Gastrocnemius medialis (tissue), 4 donors: ENCODE results near the gene ZCCHC14. TPM values are rescaled to one million over a fixed set of nuclear protein-coding genes. Genes with fewer than 3 reads are reported as not detected.

Source experiments
- ATAC-seq, 2 donors: fragments of 150-250 bp; one replicate each; pipeline ENCODE4 v1.9.1; 2016
- DNase-seq, 2 donors: peaks; one replicate each; pipeline ENCODE4 v3.0.0-alpha.2; 2019
- H3K27ac ChIP-seq, 4 donors: fragments of 200-600 bp; sonication (generic); 1 replicate in 1 of 4; 2 replicates in 3 of 4; pipeline ENCODE4 v1.5.1; 2016 to 2018; ENCODE audit warnings: mild to moderate bottlenecking in 2 of 4, moderate library complexity in 1 of 4
- H3K27me3 ChIP-seq, 3 donors: fragments of 200-600 bp; sonication (generic) in 2 of 3; 1 replicate in 1 of 3; 2 replicates in 2 of 3; pipeline versions ENCODE4 v1.5.1 to v1.6.0; 2016 to 2019; ENCODE audit warnings: mild to moderate bottlenecking in 1 of 3, moderate library complexity in 1 of 3
- H3K36me3 ChIP-seq, 2 donors: fragments of 200-600 bp; sonication (generic) in 1 of 2; one replicate each; pipeline ENCODE4 v1.5.1; 2017 to 2018
- H3K4me1 ChIP-seq, 2 donors: fragments of 200-600 bp; sonication (generic) in 1 of 2; one replicate each; pipeline ENCODE4 v1.5.1; 2016 to 2017; ENCODE audit warnings: mild to moderate bottlenecking in 2 of 2
- H3K4me3 ChIP-seq, 4 donors: fragments of 200-600 bp; sonication (generic) in 3 of 4; 1 replicate in 1 of 4; 2 replicates in 3 of 4; pipeline ENCODE4 v1.5.1; 2016 to 2019; ENCODE audit warnings: mild to moderate bottlenecking in 2 of 4
- H3K9me3 ChIP-seq, 3 donors: fragments of 200-600 bp; sonication (generic) in 2 of 3; 1 replicate in 1 of 3; 2 replicates in 2 of 3; pipeline ENCODE4 v1.5.1; 2016 to 2019
- POLR2A ChIP-seq, 2 donors: fragments of 450-650 bp; IDR thresholded peaks; one replicate each; pipeline ENCODE4 v1.6.1; 2017; ENCODE audit warnings: antibody characterized with exemption in 2 of 2, mild to moderate bottlenecking in 2 of 2, moderate library complexity in 2 of 2
- in situ Hi-C, 4 donors: fragments of 200-750 bp; cut with MboI; loops; one replicate each; pipeline versions ENCODE4 v1.15.0 to v1.8.0; 2017; ENCODE audit warnings: low sequenced_read_pairs in 4 of 4
- intact Hi-C: fragments of 100-400 bp; cut with DNase I; formaldehyde crosslinking; loops from one replicate; pipeline ENCODE4 v1.15.1; 2023; ENCODE audit warnings: low total_unique reads
- total RNA-seq, 4 donors: library from RNA; depleted of rRNA; stranded (reverse); fragments of >200 nt; gene quantifications; one replicate each; pipeline versions ENCODE4 v1.1.0 to v1.2.3, GENCODE V29; 2016
- TF ChIP-seq, protein P1 (sequence below), 5 experiments: fragments of 450-650 bp in 3 of 5; fragments of 200-600 bp in 2 of 5; sonication (generic) in 2 of 5; IDR thresholded peaks in 4 of 5; conservative IDR thresholded peaks in 1 of 5; 1 replicate in 4 of 5; 2 replicates in 1 of 5; pipeline ENCODE4 v1.5.1; 2016 to 2019; ENCODE audit warnings: antibody characterized with exemption in 5 of 5, mild to moderate bottlenecking in 3 of 5, moderate library complexity in 3 of 5

The ZCCHC14 gene
- total RNA-seq, 4 donors from 2014 or later: 8.9 to 10.7 (median 9.3) TPM

DNA sequence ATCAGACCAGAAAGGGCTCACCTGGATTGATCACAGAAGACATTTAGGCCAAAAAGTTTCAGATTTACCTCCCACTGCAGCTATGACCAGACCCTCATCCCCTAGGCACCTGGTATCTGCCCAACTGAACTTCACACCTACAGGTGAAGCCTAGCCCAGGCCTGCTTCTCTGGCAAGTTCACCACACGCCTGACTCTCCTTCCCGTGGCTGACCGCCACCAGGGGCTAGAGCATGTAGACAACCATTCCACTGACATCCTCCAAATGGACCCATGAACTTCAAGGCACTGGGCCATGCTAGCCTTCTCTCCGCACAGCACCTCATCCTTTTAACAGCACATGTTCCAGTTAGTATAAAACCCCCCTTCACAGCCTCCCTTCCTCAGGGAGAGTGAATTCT lies 18.8 kb downstream of the ZCCHC14 start:
- TF ChIP-seq, protein P1, sequence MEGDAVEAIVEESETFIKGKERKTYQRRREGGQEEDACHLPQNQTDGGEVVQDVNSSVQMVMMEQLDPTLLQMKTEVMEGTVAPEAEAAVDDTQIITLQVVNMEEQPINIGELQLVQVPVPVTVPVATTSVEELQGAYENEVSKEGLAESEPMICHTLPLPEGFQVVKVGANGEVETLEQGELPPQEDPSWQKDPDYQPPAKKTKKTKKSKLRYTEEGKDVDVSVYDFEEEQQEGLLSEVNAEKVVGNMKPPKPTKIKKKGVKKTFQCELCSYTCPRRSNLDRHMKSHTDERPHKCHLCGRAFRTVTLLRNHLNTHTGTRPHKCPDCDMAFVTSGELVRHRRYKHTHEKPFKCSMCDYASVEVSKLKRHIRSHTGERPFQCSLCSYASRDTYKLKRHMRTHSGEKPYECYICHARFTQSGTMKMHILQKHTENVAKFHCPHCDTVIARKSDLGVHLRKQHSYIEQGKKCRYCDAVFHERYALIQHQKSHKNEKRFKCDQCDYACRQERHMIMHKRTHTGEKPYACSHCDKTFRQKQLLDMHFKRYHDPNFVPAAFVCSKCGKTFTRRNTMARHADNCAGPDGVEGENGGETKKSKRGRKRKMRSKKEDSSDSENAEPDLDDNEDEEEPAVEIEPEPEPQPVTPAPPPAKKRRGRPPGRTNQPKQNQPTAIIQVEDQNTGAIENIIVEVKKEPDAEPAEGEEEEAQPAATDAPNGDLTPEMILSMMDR (IDR thresholded peaks at IDR 0.05 in 4 of 5, conservative IDR thresholded peaks at IDR 0.05 in 1 of 5): no peak
- no peak for TF ChIP-seq POLR2A (IDR thresholded peaks at IDR 0.05)

DNA sequence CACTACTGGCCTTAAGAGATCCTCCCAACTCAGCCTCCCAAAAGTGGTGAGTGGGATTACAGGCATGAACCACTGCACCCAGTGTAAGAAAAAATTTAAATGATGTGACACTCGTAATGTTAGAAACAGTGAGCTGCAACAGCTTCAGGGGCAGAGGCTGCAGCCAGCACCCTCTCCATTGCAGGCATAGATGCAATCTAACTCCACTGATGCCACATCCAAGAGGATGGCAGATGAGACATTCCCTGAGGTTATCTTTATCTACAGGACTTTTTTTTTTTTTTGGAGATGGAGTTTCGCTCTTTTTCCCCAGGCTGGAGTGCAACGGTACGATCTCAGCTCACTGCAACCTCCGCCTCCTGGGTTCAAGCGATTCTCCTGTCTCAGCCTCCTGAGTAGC lies 19.9 kb downstream of the ZCCHC14 start:
- intact Hi-C loops: no loop called here
- in situ Hi-C loops: no loop called here
- ATAC-seq: no peak
- H3K4me3 ChIP-seq: no peak overlapping the region
- H3K9me3 ChIP-seq: no peaks in the 10 kb centered on the region
- H3K4me1 ChIP-seq: peaks cover 57 to 61% of the 10 kb centered on the region in 2 donors
- no peak overlapping the region for H3K27ac ChIP-seq
- TF ChIP-seq, protein P1 (IDR thresholded peaks at IDR 0.05 in 4 of 5, conservative IDR thresholded peaks at IDR 0.05 in 1 of 5): no peak
- no peak for TF ChIP-seq POLR2A (IDR thresholded peaks at IDR 0.05)
- no peaks in the 10 kb centered on the region for H3K36me3 ChIP-seq
- H3K27me3 ChIP-seq: no peaks in the 10 kb centered on the region
- DNase-seq: no peak

More for the DNA sequence above, 18.8 kb downstream of the ZCCHC14 start:
- H3K27me3 ChIP-seq: no peaks in the 10 kb centered on the region
- in situ Hi-C loops: no loop called here
- no peak overlapping the region for H3K4me3 ChIP-seq
- peaks cover 53 to 57% of the 10 kb centered on the region in 2 donors for H3K4me1 ChIP-seq
- no peaks in the 10 kb centered on the region for H3K9me3 ChIP-seq
- ATAC-seq (no peak), DNase-seq (no peak)
- H3K36me3 ChIP-seq: no peaks in the 10 kb centered on the region
- intact Hi-C loops: no loop called here
- no peak overlapping the region for H3K27ac ChIP-seq

DNA sequence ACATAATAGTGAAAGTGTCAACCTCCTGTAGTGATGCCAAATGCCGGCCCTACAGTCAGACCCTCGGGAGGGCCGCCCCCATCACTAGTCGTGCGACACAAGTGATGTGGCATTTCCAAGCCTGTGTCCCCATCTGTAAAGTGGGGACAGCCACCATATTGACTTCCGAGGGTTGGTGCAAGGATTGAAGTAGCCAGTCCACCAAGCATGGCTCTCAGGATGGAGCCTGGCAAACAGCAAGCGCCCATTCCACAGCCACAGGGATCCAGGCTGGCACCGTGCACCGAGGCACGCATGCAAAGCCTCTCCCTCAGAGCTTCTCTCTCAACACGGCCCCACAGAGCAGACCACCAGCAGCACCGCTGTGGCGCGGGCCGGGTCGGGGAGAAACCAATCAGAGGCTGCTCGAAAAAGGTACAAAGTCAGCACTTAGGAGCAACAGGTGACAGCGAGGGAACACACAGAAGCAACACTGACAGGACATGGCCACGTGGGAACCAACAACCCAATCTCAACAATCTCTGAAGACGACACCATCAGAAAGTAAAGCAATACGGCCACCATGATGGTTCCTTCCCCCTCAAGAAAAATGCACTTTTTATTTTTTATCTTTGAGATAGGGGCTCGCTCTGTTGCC lies 20.6 kb downstream of the ZCCHC14 start:
- Histone ChIP-seq H3K4me3 (no peak overlapping the region), H3K9me3 (no peaks in the 10 kb centered on the region), H3K4me1 (peaks cover 55 to 57% of the 10 kb centered on the region in 2 donors), H3K27me3 (no peaks in the 10 kb centered on the region), H3K36me3 (no peaks in the 10 kb centered on the region), H3K27ac (no peak overlapping the region)
- intact Hi-C loops: no loop called here
- no peak for TF ChIP-seq POLR2A (IDR thresholded peaks at IDR 0.05)
- TF ChIP-seq, protein P1 (IDR thresholded peaks at IDR 0.05 in 4 of 5, conservative IDR thresholded peaks at IDR 0.05 in 1 of 5): no peak
- DNase-seq (no peak), ATAC-seq (no peak)
- in situ Hi-C loops: no loop called here

DNA sequence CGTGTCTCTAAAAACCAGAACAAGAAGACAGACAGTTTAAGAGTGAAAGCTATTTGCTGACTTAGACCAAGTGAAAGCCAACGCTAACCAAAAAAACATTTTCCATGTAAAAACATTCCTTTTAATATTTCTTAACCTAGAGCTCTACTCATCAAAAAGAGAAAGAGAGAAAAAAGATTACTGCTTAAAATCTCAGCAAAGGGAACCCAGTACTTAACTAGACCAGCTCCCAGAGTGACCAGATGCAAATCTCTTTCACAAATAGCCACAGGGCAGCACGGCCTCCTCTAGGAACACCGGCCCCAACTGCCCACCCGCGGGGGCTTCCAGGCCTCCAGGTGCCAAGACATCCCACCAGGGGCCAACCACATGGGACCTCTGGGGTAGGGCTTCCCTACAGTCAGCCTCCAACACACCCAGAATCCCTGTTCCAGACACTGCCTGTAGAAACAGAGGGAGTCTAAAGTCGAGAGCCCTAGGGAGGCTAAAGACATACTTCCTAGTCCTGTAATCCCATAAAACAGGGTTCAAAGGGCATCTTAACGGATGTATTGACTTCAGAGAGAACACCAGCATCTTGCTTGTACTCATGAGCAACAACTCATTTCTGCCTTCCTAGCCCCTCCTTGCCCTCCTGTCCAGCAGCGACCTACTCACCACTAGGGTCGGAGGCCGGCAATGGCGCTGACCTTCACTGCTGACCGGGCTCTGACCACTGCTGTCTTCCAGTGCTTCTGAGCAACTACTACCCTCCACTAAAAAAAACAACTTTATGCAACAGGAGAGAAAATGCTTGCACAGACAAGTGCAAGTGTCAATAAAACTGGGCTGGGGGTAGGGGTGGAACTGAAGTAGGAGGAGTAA lies 21.3 kb downstream of the ZCCHC14 start:
- TF ChIP-seq POLR2A (IDR thresholded peaks at IDR 0.05): no peak
- TF ChIP-seq, protein P1 (IDR thresholded peaks at IDR 0.05 in 4 of 5, conservative IDR thresholded peaks at IDR 0.05 in 1 of 5): no peak
- H3K27me3 ChIP-seq: no peaks in the 10 kb centered on the region
- intact Hi-C loops: no loop called here
- peak in 1 of 2 donors; percentile 20 for ATAC-seq
- peaks cover 50 to 54% of the 10 kb centered on the region in 2 donors for H3K4me1 ChIP-seq
- H3K9me3 ChIP-seq: no peaks in the 10 kb centered on the region
- no peak overlapping the region for H3K4me3 ChIP-seq
- peak overlapping the region in 2 of 4 donors; percentile 0 to 28 for H3K27ac ChIP-seq
- no peaks in the 10 kb centered on the region for H3K36me3 ChIP-seq
- in situ Hi-C loops: no loop called here
- DNase-seq: no peak
